HT-29 (cell line): ENCODE data around the gene SPG21. TPM values are rescaled to one million over a fixed set of nuclear protein-coding genes. Genes with fewer than 3 reads are reported as not detected.

Experiments used
- DNase-seq: peaks from one replicate; pipeline ENCODE4 v3.0.0-alpha.2; 2015; ENCODE audit warnings: low spot score
- total RNA-seq: library from RNA; depleted of rRNA; stranded (reverse); fragments of >200 nt; shearing (Covaris generic); gene quantifications from 2 replicates; pipeline ENCODE4 v1.2.3, GENCODE V29; 2014

Gene SPG21
- total RNA-seq, 1 experiment from 2014 or later: 101 TPM

GRCh38 chr15:64943512-64944225, 46.0 kb downstream of the SPG21 start:
- no peak for DNase-seq

- no peak for DNase-seq
Observed at GRCh38 chr15:64942356-64942755, 47.4 kb downstream of the SPG21 start.

GRCh38 chr15:64938192-64938591, 51.5 kb downstream of the SPG21 start:
- peak; percentile 61 for DNase-seq

- no peak for DNase-seq
Observed at GRCh38 chr15:64934023-64934422, 55.7 kb downstream of the SPG21 start.

- DNase-seq: no peak
Observed at GRCh38 chr15:64931381-64931780, 58.3 kb downstream of the SPG21 start.

GRCh38 chr15:64930778-64931371, 58.8 kb downstream of the SPG21 start:
- no peak for DNase-seq

- DNase-seq: no peak
Observed at GRCh38 chr15:64930019-64930652, 59.6 kb downstream of the SPG21 start.

GRCh38 chr15:64928626-64929220, 61.0 kb downstream of the SPG21 start:
- DNase-seq: no peak

- no peak for DNase-seq
Observed at GRCh38 chr15:64926661-64927060, 63.1 kb downstream of the SPG21 start.

- no peak for DNase-seq
Observed at GRCh38 chr15:64925335-64926330, 64.1 kb downstream of the SPG21 start.

- DNase-seq: no peak
Observed at GRCh38 chr15:64923546-64923945, 66.2 kb downstream of the SPG21 start.

- peak; percentile 58 for DNase-seq
Observed at GRCh38 chr15:64921711-64922110, 68.0 kb downstream of the SPG21 start.

- no peak for DNase-seq
Observed at GRCh38 chr15:64919721-64920120, 70.0 kb downstream of the SPG21 start.

- no peak for DNase-seq
Observed at GRCh38 chr15:64917211-64917610, 72.5 kb downstream of the SPG21 start.

GRCh38 chr15:64916365-64916764, 73.3 kb downstream of the SPG21 start:
- no peak for DNase-seq

GRCh38 chr15:64915518-64916227, 74.0 kb downstream of the SPG21 start:
- DNase-seq: no peak
